Common myeloid progenitor, CD34-positive (primary cell): ENCODE measurements around the gene ENTPD1.
"Not testable (repeated sequence)": the region's sequence is repeated elsewhere in the genome, so short reads cannot be mapped to it uniquely, and the experiment has no call there.

ENCODE experiments used
- CTCF ChIA-PET: fragments of 350-600 bp; sonication (Branson Sonifier 250); formaldehyde crosslinking; loops from one replicate; lab custom pipeline; 2021; ENCODE audit warnings: antibody characterized with exemption; lab: Charles Lee
- POLR2A ChIA-PET: fragments of 350-600 bp; sonication (Branson Sonifier 250); formaldehyde crosslinking; loops from one replicate; lab custom pipeline; 2021; ENCODE audit warnings: antibody characterized with exemption; lab: Charles Lee
- DNase-seq, 3 donors: peaks; one replicate each; pipeline versions ENCODE4 v3.0.0 to v3.0.0-alpha.2; 2013
- H3K27ac ChIP-seq, 2 experiments: 1 replicate in 1 of 2; 2 replicates in 1 of 2; pipeline ENCODE4 v1.7.0; 2013; ENCODE audit warnings: inconsistent platforms in 2 of 2, low read length in 2 of 2, mild to moderate bottlenecking in 2 of 2, low read depth in 1 of 2, moderate library complexity in 1 of 2; ENCODE audit not compliant: severe bottlenecking in 2 of 2, insufficient read depth in 1 of 2, poor library complexity in 1 of 2
- H3K27me3 ChIP-seq, 5 experiments: replicated peaks in 2 of 5; 1 replicate in 3 of 5; 2 replicates in 2 of 5; pipeline versions ENCODE4 v1.6.1 to v1.7.0; 2013; ENCODE audit warnings: low read length in 4 of 5, mild to moderate bottlenecking in 2 of 5, moderate library complexity in 2 of 5, inconsistent platforms in 1 of 5; ENCODE audit not compliant: insufficient read depth in 5 of 5, control insufficient read depth in 4 of 5
- H3K36me3 ChIP-seq, 4 experiments: 1 replicate in 2 of 4; 2 replicates in 2 of 4; pipeline versions ENCODE4 v1.6.1 to v1.7.0; 2013; ENCODE audit warnings: low read length in 3 of 4, control low read depth in 1 of 4, mild to moderate bottlenecking in 1 of 4; ENCODE audit not compliant: control insufficient read depth in 4 of 4, insufficient read depth in 4 of 4
- H3K4me1 ChIP-seq, 4 experiments: 1 replicate in 3 of 4; 2 replicates in 1 of 4; pipeline versions ENCODE4 v1.6.1 to v1.7.1; 2013; ENCODE audit warnings: low read length in 3 of 4, mild to moderate bottlenecking in 3 of 4, control low read depth in 1 of 4, inconsistent platforms in 1 of 4, moderate library complexity in 1 of 4; ENCODE audit not compliant: control insufficient read depth in 4 of 4, insufficient read depth in 4 of 4; ENCODE audit errors: control extremely low read depth in 1 of 4
- H3K4me3 ChIP-seq, 7 experiments: 1 replicate in 4 of 7; 2 replicates in 3 of 7; pipeline versions ENCODE4 v1.5.1 to v1.7.0; 2013; ENCODE audit warnings: mild to moderate bottlenecking in 7 of 7, low read length in 6 of 7, moderate library complexity in 6 of 7, inconsistent platforms in 2 of 7, low read depth in 2 of 7, control low read depth in 1 of 7; ENCODE audit not compliant: insufficient read depth in 4 of 7, control insufficient read depth in 1 of 7; ENCODE audit errors: extremely low read depth in 1 of 7
- H3K9me3 ChIP-seq, 5 experiments: 1 replicate in 4 of 5; 2 replicates in 1 of 5; pipeline versions ENCODE4 v1.6.1 to v1.7.1; 2013; ENCODE audit warnings: low read length in 4 of 5, mild to moderate bottlenecking in 2 of 5, inconsistent platforms in 1 of 5, low read depth in 1 of 5, moderate library complexity in 1 of 5; ENCODE audit not compliant: control insufficient read depth in 4 of 5, insufficient read depth in 2 of 5; ENCODE audit errors: control extremely low read depth in 1 of 5
- WGBS: methylation state at CpG from one replicate; pipeline ENCODE4 v1.1.5; 2013; ENCODE audit not compliant: insufficient coverage; 5-methylcytosine and 5-hydroxymethylcytosine counted together

ENTPD1 gene

DNA sequence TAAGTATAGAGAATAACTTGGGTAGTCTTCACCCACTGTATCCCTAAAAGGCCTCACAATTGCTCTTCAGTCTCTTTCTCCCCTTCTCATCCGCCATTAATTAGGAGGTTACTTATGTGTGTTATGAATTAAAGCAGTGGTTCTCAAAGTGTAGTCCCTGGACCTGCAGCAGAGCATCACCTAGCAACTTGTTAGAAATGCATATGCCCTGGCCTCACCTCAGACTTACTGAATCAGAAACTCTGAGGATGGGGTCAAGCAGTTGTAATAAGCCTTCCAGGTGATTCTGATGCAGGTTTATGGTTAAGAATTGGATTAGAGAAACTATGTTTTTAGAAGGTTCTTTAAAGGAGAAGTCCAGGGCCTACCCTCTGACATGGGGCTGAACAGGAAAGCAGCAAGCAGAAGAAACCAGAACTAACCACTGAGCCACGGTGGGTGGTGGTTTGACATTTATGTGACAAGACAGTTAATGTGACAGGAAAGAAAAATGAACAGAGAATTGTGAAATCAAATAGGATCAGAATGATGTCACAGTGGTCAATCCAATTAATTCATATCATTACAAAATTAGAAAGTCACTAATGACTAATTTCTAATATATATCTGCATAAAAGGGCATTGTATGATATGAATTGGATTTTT lies 37.6 kb downstream of the ENTPD1 start:
- Histone ChIP-seq H3K27me3 (no peaks in the 10 kb centered on the region), H3K4me3 (no peak overlapping the region), H3K27ac (no peak overlapping the region), H3K9me3 (no peaks in the 10 kb centered on the region), H3K4me1 (peaks cover 0 to 23% (median 13%) of the 10 kb centered on the region in 4 experiments), H3K36me3 (no peaks in the 10 kb centered on the region)
- WGBS: no CpG with 5 or more reads among the region's 2 CpGs
- POLR2A ChIA-PET: no interaction called here
- peak in 2 of 3 donors; percentile 66 to 72 for DNase-seq
- CTCF ChIA-PET: interaction anchor here (0.6 kb wide), 1 partner anchor 33 kb away, joined by 3 read pairs; no protein-coding TSS in a partner anchor

DNA sequence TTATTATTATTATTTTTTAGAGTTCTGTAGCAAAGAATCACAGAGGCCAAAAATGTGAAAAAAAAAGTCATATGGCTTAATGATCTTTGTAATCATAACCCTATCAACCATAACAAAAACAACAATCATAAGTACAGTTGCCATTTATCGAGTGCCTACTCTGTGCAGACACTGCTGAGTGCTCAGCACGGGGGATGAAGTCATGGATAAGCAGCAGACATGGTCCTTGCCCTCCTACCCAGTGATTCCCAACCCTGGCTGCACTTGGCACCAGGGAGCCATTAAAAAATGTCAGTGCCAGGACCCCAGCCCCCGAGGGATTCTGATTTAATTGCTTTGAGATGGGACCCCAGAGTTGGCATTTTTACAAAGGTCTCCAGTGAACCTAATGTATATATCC lies 38.2 kb downstream of the ENTPD1 start:
- Histone ChIP-seq H3K27me3 (no peaks in the 10 kb centered on the region), H3K4me1 (peaks cover 0 to 23% (median 13%) of the 10 kb centered on the region in 4 experiments), H3K9me3 (no peaks in the 10 kb centered on the region), H3K4me3 (no peak overlapping the region), H3K27ac (no peak overlapping the region), H3K36me3 (no peaks in the 10 kb centered on the region)
- CTCF ChIA-PET: interaction anchor here (0.6 kb wide), 1 partner anchor 33 kb away, joined by 3 read pairs; no protein-coding TSS in a partner anchor
- 92% methylated on average over 2 of the region's 3 CpGs for WGBS
- POLR2A ChIA-PET: interaction anchor here (0.6 kb wide), 1 partner anchor 34 kb away, joined by 3 read pairs; no protein-coding TSS in a partner anchor
- DNase-seq: no peak

GRCh38 chr10:95795602-95796001 lies 39.6 kb downstream of the ENTPD1 start:
- CTCF ChIA-PET: no interaction called here
- POLR2A ChIA-PET: no interaction called here

GRCh38 chr10:95796504-95796903 lies 40.5 kb downstream of the ENTPD1 start:
- Histone ChIP-seq H3K4me3 (no peak overlapping the region), H3K4me1 (peaks cover 0 to 23% (median 13%) of the 10 kb centered on the region in 4 experiments), H3K27me3 (no peaks in the 10 kb centered on the region), H3K9me3 (no peaks in the 10 kb centered on the region), H3K27ac (no peak overlapping the region), H3K36me3 (no peaks in the 10 kb centered on the region)
- ChIA-PET POLR2A (no interaction called here), CTCF (interaction anchor here (0.7 kb wide), 1 partner anchor 46 kb away, joined by 4 read pairs; no protein-coding TSS in a partner anchor)
- DNase-seq: no peak

More at GRCh38 chr10:95795602-95796001, 39.6 kb downstream of the ENTPD1 start:
- Histone ChIP-seq H3K36me3 (no peaks in the 10 kb centered on the region), H3K4me3 (no peak overlapping the region), H3K9me3 (no peaks in the 10 kb centered on the region), H3K27me3 (no peaks in the 10 kb centered on the region), H3K27ac (no peak overlapping the region), H3K4me1 (peaks cover 0 to 23% (median 13%) of the 10 kb centered on the region in 4 experiments)
- no CpG with 5 or more reads among the region's 3 CpGs for WGBS
- DNase-seq: no peak

DNA sequence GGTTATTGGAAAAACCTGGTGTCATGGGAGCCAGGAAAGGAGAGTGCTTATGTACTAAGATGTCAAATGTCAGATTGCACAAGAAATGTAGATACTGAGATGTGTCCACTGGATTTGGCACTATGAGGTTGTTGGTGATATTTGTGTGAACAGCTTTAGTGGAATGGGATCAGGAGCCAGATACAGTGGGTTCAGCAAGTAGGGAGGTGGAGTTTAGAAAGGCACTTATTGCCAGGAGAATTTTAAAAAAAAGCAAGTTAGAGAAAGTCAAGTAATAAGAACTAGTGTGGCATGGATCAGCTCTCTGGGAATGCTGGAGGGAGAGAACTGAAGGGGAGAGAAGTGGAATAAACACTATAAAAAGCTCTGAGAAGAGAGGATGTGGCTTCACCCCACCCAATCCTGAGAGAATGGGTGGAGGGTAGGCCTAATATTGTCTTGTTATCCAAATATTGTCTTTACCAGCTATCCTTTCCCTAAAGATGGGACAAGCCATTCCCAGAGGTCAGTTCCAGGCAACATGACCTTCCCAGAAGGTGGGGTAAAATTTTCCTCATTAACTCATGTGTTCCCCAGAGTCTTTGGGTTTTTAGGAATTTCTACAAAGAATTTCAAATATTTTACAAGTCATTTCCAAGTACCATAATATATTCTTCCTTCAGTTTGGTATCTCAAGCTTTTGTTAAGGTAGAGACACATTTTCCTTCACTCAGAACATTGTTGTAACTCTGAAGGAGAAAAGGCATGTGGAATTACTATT lies 42.3 kb downstream of the ENTPD1 start:
- no peaks in the 10 kb centered on the region for H3K36me3 ChIP-seq
- no peaks in the 10 kb centered on the region for H3K27me3 ChIP-seq
- H3K9me3 ChIP-seq: no peaks in the 10 kb centered on the region
- POLR2A ChIA-PET: no interaction called here
- no peak for DNase-seq
- no peak overlapping the region for H3K4me3 ChIP-seq
- CTCF ChIA-PET: interaction anchor here (0.9 kb wide), 1 partner anchor 105 kb away, joined by 3 read pairs; the partner anchor contains the start of gene TCTN3
- no peak overlapping the region for H3K27ac ChIP-seq
- peaks cover 0 to 13% (median 8%) of the 10 kb centered on the region in 4 experiments for H3K4me1 ChIP-seq

- H3K4me1 ChIP-seq, CTCF ChIA-PET: not testable (repeated sequence)
Observed at GRCh38 chr10:95800286-95800685, 44.3 kb downstream of the ENTPD1 start.

More at GRCh38 chr10:95800286-95800685, 44.3 kb downstream of the ENTPD1 start:
- H3K27me3 ChIP-seq, DNase-seq, H3K4me3 ChIP-seq, H3K27ac ChIP-seq, H3K9me3 ChIP-seq, H3K36me3 ChIP-seq, POLR2A ChIA-PET: not testable (repeated sequence)
- 67% methylated on average over 1 of the region's 2 CpGs for WGBS
